Suprapubic skin (tissue), 3 donors: ENCODE results near the gene NCAM2.

Source experiments
- CTCF ChIP-seq, 2 donors: fragments of 200-600 bp in 1 of 2; fragments of 450-650 bp in 1 of 2; sonication (generic) in 1 of 2; IDR thresholded peaks; one replicate each; pipeline ENCODE4 v1.5.1; 2016 to 2019; ENCODE audit warnings: antibody characterized with exemption in 2 of 2, mild to moderate bottlenecking in 1 of 2, moderate library complexity in 1 of 2
- POLR2AphosphoS5 ChIP-seq, 3 donors: sonication (generic); formaldehyde crosslinking; IDR thresholded peaks; one replicate each; pipeline ENCODE4 v1.6.1; 2017; ENCODE audit warnings: antibody characterized with exemption in 3 of 3

- TF ChIP-seq CTCF (IDR thresholded peaks at IDR 0.05) (no peak), POLR2AphosphoS5 (IDR thresholded peaks at IDR 0.05) (no peak)
These were observed 103.7 kb downstream of the NCAM2 start for GRCh38 chr21:21101911-21102310.
